NCI-H345 treated with DMSO at 0.1 percent for 48 hours (cell line): ENCODE measurements around the gene ZNF408.

Experiments
- DNase-seq: peaks from one replicate; lab custom pipeline; 2025; ENCODE audit not compliant: unreplicated experiment; lab: John Stamatoyannopoulos, UW

Gene ZNF408

GRCh38 chr11:46725338-46726205 lies 24.7 kb downstream of the ZNF408 start:
- DNase-seq, result no peak

DNA sequence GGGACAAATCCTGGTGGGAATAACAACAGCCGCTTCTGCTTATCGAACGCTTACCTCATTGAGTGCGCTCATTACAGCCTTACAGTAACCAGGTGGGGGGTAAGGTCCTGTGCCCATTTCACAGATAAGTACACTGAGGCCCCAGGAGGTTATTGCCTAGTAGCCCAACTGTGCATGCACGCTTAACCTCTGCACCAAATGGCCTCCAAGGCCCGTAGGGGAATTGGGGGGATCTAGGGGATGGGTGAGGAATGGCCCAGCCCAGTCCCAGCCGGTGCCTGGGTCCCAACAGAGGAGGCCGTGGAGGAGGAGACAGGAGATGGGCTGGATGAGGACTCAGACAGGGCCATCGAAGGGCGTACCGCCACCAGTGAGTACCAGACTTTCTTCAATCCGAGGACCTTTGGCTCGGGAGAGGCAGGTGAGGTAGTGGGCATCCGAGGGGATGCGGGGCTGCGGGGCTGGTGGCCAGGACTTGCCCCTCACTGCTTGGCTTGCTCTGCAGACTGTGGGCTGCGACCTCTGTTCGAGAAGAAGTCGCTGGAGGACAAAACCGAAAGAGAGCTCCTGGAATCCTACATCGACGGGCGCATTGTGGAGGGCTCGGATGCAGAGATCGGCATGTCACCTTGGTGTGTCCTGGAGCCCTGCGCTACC lies 25.5 kb downstream of the ZNF408 start:
- no peak for DNase-seq

- DNase-seq, result no peak
These were observed 27.3 kb downstream of the ZNF408 start for GRCh38 chr11:46727952-46728658.

GRCh38 chr11:46728659-46729040 lies 27.8 kb downstream of the ZNF408 start:
- DNase-seq, result no peak

- DNase-seq, result no peak
These were observed 28.5 kb downstream of the ZNF408 start for GRCh38 chr11:46729110-46730027.

GRCh38 chr11:46731545-46731944 lies 30.7 kb downstream of the ZNF408 start:
- DNase-seq, result no peak

GRCh38 chr11:46733234-46733633 lies 32.4 kb downstream of the ZNF408 start:
- DNase-seq, result no peak

- DNase-seq, result no peak
These were observed 35.3 kb downstream of the ZNF408 start for GRCh38 chr11:46736146-46736545.

DNA sequence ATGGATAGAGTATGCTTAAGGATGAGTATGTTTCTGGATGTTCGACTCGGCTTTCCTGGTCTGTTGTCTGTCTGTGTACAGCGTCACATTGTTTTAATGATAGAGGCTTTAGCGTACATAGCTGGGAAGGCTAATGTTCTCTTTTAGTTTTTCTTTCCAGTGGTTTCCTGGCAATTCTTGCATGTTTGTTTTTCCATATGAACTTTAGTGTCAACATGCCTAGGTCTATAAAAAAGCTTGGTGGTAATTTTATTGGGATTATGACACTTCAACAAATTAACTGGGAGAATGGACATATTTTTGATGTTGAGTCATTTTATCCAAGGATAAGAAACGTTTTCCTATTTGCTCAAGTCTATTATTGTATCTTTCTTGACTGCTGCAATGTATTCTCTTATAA lies 35.8 kb downstream of the ZNF408 start:
- DNase-seq, result no peak

- DNase-seq, result no peak
These were observed 36.9 kb downstream of the ZNF408 start for GRCh38 chr11:46737699-46738098.

GRCh38 chr11:46738887-46739286 lies 38.1 kb downstream of the ZNF408 start:
- no peak for DNase-seq

DNA sequence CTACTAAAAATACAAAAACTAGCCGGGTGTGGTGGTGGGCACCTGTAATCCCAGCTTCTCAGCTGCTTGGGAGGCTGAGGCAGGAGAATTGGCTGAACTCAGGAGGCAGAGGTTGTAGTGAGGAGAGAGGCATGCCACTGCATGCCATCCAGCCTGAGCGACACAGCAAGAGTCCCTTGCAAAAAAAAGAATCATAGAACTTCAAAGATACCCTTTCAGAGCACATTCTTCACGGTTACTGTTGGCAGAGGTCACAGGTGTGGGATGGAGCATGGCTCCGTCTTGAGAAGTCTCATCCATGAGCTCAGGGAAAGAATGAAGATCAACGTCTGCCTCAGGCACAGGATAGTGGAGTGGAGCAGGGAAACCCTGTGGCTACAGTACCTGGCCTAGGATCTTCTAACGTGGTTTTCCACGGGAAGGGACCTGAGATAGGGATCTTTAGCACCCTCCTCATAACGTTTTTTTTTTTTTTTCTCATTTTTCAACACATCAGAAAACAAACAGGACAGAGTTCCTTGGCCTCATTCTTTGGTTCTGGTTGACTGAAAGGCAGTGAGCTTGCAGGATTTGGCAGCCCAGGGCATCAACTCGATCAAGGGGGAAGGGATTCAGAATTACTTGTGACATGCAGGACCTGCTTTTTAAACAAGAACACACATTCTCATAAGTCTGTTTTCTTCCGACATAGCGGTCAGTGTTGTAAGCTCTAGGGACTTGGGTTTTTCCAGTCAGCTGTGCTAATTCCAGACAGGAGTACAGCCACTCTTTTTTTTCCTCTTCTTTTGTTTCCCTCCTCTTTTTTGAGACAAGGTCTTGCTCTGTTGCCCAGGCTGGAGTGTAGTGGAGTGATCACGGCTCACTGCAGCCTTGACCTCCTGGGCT lies 41.0 kb downstream of the ZNF408 start:
- no peak for DNase-seq

DNA sequence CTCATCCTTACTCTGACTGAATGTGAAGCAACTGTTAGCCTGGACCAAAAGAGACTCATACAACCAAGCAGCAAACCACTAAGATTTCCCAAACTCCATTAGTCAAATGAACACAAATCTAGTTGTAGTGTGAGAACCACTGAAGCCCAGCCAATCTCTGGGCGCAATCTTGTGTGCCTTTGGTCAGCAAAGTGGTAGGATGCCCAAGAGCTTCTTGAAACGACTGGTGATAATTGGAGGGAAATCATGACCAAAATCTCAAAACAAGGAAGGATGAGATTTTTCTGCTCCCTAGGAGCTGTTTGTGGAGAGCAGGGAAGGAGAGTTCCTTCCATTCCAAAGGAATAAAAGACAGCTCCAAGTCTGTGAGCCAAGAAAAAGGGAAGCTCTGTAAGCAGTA lies 42.2 kb downstream of the ZNF408 start:
- no peak for DNase-seq

- peak; percentile 88 for DNase-seq
These were observed 43.0 kb downstream of the ZNF408 start for GRCh38 chr11:46743693-46744339.

DNA sequence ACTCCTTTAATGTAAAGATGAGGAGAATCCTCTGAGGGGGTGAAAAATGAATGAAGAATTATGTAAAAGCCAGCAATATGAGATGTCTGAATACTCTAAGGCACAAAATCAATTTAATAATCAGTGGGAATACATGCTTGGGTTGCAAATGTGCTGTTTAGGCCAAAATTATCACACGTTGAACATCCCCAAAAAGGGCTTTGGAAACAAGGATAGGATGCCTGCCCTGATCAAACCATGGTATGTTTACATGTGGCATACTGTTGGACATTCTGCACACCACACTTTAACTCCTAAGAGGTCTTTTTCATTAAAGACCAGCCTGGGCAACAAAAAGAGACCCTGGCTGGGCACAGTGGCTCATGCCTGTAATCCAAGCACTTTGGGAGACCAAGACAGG lies 44.5 kb downstream of the ZNF408 start:
- DNase-seq, result no peak

DNA sequence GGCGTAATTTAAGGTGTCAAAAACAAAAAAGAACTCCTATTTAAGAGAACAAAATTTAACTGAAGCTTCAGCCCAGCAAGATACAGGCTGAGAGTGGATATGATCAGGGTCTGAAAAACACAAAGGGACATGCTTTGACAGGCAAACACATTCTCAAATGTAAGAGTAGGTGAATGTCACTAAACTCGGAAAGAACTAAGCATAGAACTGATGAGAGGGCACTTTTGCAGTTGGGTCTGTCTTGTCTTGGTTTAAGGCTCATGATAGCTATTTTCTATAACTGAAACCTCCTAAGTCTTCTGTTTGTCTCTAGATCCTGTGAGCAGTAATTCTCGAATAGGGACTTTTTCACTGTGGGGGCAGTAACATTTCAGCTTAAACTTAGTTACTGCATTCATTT lies 45.2 kb downstream of the ZNF408 start:
- DNase-seq, result no peak

DNA sequence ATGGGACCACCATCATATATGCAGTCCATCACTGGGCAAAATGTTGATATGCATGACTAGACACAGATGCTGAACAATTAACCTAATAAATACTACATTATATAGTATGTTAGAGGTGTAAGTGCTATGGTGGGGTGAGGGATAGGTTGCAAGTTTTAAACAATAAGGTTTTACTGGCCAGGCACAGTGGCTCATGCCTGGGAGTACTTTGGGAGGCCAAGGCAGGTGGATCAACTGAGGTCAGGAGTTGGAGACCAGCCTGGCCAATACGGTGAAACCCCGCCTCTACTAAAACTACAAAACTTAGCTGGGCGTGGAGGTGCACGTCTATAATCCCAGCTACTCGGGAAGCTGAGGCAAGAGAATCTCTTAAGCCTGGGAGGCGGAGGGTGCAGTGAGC lies 46.3 kb downstream of the ZNF408 start:
- no peak for DNase-seq
